Naive thymus-derived CD8-positive, alpha-beta T cell (primary cell): ENCODE measurements around the gene RPL28. TPM values are rescaled to one million over a fixed set of nuclear protein-coding genes. Genes with fewer than 3 reads are reported as not detected.

Experiments
- ATAC-seq, 2 donors: fragments of 150-1000 bp; cut with Tn5 transposase in 1 of 2; sonication (Bioruptor Pico), chemical (Tn5 transposase) in 1 of 2; 1 replicate in 1 of 2; 2 replicates in 1 of 2; pipeline ENCODE4 v1.10.0; 2021; ENCODE audit warnings: mild to moderate bottlenecking in 2 of 2, moderate library complexity in 2 of 2
- POLR2A ChIA-PET: fragments of 350-600 bp; sonication (Branson Sonifier 250); formaldehyde crosslinking; loops from one replicate; lab custom pipeline; 2021; ENCODE audit warnings: antibody characterized with exemption; lab: Charles Lee
- DNase-seq, 10 donors: peaks; one replicate each; pipeline versions ENCODE4 v3.0.0 to v3.0.0-alpha.2; 2020 to 2022
- H3K27ac Mint-ChIP-seq, 10 donors: one replicate each; pipeline ENCODE4 v1.8.0; 2020 to 2022; ENCODE audit warnings: mild to moderate bottlenecking in 10 of 10, mixed read lengths in 10 of 10, moderate library complexity in 4 of 10, inconsistent platforms in 1 of 10
- H3K27me3 Mint-ChIP-seq, 5 donors: one replicate each; pipeline ENCODE4 v1.8.0; 2021 to 2022; ENCODE audit warnings: mixed read lengths in 5 of 5
- H3K36me3 Mint-ChIP-seq, 3 donors: one replicate each; pipeline ENCODE4 v1.8.0; 2020 to 2022; ENCODE audit warnings: mixed read lengths in 3 of 3, mild to moderate bottlenecking in 2 of 3, inconsistent platforms in 1 of 3
- H3K4me1 Mint-ChIP-seq, 4 donors: one replicate each; pipeline ENCODE4 v1.8.0; 2021 to 2022; ENCODE audit warnings: mixed read lengths in 4 of 4
- H3K4me3 Mint-ChIP-seq, 10 donors: one replicate each; pipeline ENCODE4 v1.8.0; 2020 to 2022; ENCODE audit warnings: mild to moderate bottlenecking in 10 of 10, mixed read lengths in 10 of 10, moderate library complexity in 6 of 10, inconsistent platforms in 1 of 10
- H3K9me3 Mint-ChIP-seq, 9 donors: one replicate each; pipeline ENCODE4 v1.8.0; 2020 to 2022; ENCODE audit warnings: mixed read lengths in 9 of 9, mild to moderate bottlenecking in 3 of 9, inconsistent platforms in 1 of 9, moderate library complexity in 1 of 9
- polyA plus RNA-seq, 3 donors: library from polyadenylated mRNA; unstranded; fragments of 300-500 nt; fragmentation: Illumina TruSeq; gene quantifications; one replicate each; pipeline ENCODE4 v1.2.3, GENCODE V29; 2021
- total RNA-seq, 8 experiments: library from RNA in 2 of 8; stranded (reverse) in 2 of 8; gene quantifications; one replicate each; pipeline ENCODE4 v1.2.3 and lab custom pipeline; 2021 to 2026

The RPL28 gene
- total and polyA plus RNA-seq, 5 experiments from 2014 or later = 559 to 2,995 (median 1,017) TPM

DNA sequence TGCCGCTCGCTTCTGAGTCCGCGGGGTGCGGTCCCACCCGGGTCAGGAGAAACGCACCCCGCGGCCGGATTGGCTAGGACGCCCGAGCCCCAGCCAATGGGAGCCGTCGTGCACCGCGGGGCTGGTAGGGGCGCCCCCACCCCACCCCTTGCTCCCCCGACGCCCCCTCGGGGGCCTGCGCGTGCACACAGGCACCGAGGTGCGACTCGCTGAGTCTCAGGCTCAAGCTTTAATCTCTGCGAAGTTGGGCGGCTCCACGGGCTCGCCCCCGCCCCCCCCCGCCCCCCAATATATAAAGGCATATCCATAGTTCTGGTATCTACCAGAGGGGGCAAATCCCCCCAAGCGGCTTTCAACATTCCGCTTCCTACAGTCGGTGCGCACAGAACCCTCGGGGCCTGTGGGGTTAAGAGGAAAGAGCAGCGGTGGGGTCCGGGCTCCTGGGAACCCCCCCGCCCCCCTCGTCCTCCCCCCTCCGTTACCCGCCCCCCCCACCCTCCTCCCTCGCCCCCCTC, 31.0 kb upstream of the RPL28 start, which contains the start of gene COX6B2:
Gene COX6B2, minus strand, starts transcription at position 22 of the 515 bp plus-strand sequence. CDS start 198 bp downstream, outside the sequence.
- DNase-seq = peak in 1 of 10 donors; percentile 14
- H3K27ac Mint-ChIP-seq = peak within 1 kb of the TSS in 6 of 10 donors; percentile 18 to 83 (median 60)
- H3K36me3 Mint-ChIP-seq = no peaks in the 10 kb centered on the region
- H3K4me1 Mint-ChIP-seq = peaks cover 21 to 36% (median 25%) of the 10 kb centered on the region in 4 donors
- H3K9me3 Mint-ChIP-seq = peaks cover 0 to 2% (median 0%) of the 10 kb centered on the region in 9 donors
- peak within 1 kb of the TSS; percentile 61 to 86 (median 80) for H3K4me3 Mint-ChIP-seq
- POLR2A ChIA-PET = interaction anchor here (1.0 kb wide), 1 partner anchor 30 kb away, joined by 3 read pairs; no protein-coding TSS in a partner anchor
- ATAC-seq = no peak
- H3K27me3 Mint-ChIP-seq = peaks cover 4 to 48% (median 34%) of the 10 kb centered on the region in 5 donors

- Mint-ChIP-seq H3K27ac (peak overlapping the region in 3 of 10 donors; percentile 18 to 69 (median 22)), H3K9me3 (peaks cover 0 to 2% (median 0%) of the 10 kb centered on the region in 9 donors), H3K4me3 (peak overlapping the region in 7 of 10 donors; percentile 14 to 49 (median 33)), H3K4me1 (peaks cover 21 to 36% (median 25%) of the 10 kb centered on the region in 4 donors), H3K27me3 (peaks cover 4 to 44% (median 34%) of the 10 kb centered on the region in 5 donors), H3K36me3 (no peaks in the 10 kb centered on the region)
- POLR2A ChIA-PET = interaction anchor here (1.0 kb wide), 1 partner anchor 29 kb away, joined by 3 read pairs; no protein-coding TSS in a partner anchor
- ATAC-seq = no peak
- DNase-seq = peak in 1 of 10 donors; percentile 12
Measured at GRCh38 chr19:55355213-55355821, 30.4 kb upstream of the RPL28 start.

GRCh38 chr19:55358493-55358892, 27.2 kb upstream of the RPL28 start:
- H3K27me3 Mint-ChIP-seq = peaks cover 1 to 13% (median 9%) of the 10 kb centered on the region in 5 donors
- H3K4me1 Mint-ChIP-seq = peaks cover 3 to 12% (median 8%) of the 10 kb centered on the region in 4 donors
- POLR2A ChIA-PET = interaction anchor here (0.6 kb wide), 1 partner anchor 28 kb away, joined by 3 read pairs; no protein-coding TSS in a partner anchor
- peaks cover 0 to 2% (median 0%) of the 10 kb centered on the region in 9 donors for H3K9me3 Mint-ChIP-seq
- H3K36me3 Mint-ChIP-seq = no peaks in the 10 kb centered on the region
- ATAC-seq (no peak), DNase-seq (no peak)
- no peak overlapping the region for H3K4me3 Mint-ChIP-seq
- no peak overlapping the region for H3K27ac Mint-ChIP-seq

GRCh38 chr19:55358943-55359908, 26.5 kb upstream of the RPL28 start:
- ATAC-seq (no peak), DNase-seq (no peak)
- Mint-ChIP-seq H3K27ac (no peak overlapping the region), H3K9me3 (no peaks in the 10 kb centered on the region), H3K36me3 (no peaks in the 10 kb centered on the region), H3K4me1 (peaks cover 3 to 6% (median 5%) of the 10 kb centered on the region in 4 donors), H3K4me3 (no peak overlapping the region), H3K27me3 (peaks cover 1 to 13% (median 9%) of the 10 kb centered on the region in 5 donors)
- POLR2A ChIA-PET = interaction anchor here (0.7 kb wide), 1 partner anchor 148 kb away, joined by 4 read pairs; no protein-coding TSS in a partner anchor

GRCh38 chr19:55360902-55361301, 24.8 kb upstream of the RPL28 start:
- no peak overlapping the region for H3K4me3 Mint-ChIP-seq
- no peaks in the 10 kb centered on the region for H3K36me3 Mint-ChIP-seq
- H3K9me3 Mint-ChIP-seq = no peaks in the 10 kb centered on the region
- no peak overlapping the region for H3K27ac Mint-ChIP-seq
- H3K27me3 Mint-ChIP-seq = peaks cover 1 to 11% (median 7%) of the 10 kb centered on the region in 5 donors
- DNase-seq (no peak), ATAC-seq (no peak)
- H3K4me1 Mint-ChIP-seq = peaks cover 0 to 2% (median 0%) of the 10 kb centered on the region in 4 donors
- POLR2A ChIA-PET = interaction anchor here (1.0 kb wide), 1 partner anchor 21 kb away, joined by 3 read pairs; the partner anchor contains the start of gene KMT5C

DNA sequence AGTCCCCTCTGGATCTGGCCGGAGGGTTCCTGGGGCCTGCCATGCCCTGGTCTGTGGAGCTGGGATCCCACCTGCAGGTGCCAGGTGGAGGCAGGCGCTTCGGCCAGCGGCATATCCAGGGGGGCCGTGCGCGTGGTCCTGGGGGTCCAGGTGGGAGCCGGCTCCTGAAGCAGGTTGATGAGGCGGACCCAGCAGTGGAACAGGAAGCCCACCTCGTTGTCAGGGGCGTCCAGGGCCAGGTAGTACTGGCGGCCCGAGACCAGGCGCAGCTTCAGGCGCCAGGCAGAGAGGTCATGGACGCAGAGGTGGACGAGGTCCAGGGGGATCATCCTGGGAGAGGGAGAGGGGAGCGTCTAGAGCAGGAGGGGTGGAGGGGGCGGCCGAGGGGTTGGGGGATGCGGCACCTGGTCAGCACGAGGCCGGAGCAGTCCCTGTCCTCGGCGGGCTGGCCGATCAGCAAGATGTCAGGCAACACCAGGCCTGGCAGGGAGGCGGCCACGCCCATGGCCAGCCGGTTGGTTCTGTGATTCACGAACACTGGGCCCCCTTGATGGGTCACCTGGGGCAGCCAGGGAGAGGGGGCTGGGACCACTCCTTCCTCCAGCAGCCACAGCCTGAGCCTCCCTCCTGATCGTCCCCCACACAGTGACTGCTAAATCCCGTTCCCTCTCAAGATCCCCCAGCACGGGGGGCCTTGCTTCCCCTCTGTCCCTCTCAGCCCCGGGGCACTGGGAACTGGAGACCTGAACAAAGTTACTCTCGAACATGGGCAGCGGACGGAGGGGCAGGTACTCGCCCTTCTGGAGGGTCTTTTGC, 23.4 kb upstream of the RPL28 start:
- peaks cover 0 to 13% (median 6%) of the 10 kb centered on the region in 5 donors for H3K27me3 Mint-ChIP-seq
- no peak overlapping the region for H3K27ac Mint-ChIP-seq
- POLR2A ChIA-PET = no interaction called here
- DNase-seq = no peak
- no peaks in the 10 kb centered on the region for H3K4me1 Mint-ChIP-seq
- H3K9me3 Mint-ChIP-seq = no peaks in the 10 kb centered on the region
- no peak for ATAC-seq
- no peaks in the 10 kb centered on the region for H3K36me3 Mint-ChIP-seq
- no peak overlapping the region for H3K4me3 Mint-ChIP-seq

DNA sequence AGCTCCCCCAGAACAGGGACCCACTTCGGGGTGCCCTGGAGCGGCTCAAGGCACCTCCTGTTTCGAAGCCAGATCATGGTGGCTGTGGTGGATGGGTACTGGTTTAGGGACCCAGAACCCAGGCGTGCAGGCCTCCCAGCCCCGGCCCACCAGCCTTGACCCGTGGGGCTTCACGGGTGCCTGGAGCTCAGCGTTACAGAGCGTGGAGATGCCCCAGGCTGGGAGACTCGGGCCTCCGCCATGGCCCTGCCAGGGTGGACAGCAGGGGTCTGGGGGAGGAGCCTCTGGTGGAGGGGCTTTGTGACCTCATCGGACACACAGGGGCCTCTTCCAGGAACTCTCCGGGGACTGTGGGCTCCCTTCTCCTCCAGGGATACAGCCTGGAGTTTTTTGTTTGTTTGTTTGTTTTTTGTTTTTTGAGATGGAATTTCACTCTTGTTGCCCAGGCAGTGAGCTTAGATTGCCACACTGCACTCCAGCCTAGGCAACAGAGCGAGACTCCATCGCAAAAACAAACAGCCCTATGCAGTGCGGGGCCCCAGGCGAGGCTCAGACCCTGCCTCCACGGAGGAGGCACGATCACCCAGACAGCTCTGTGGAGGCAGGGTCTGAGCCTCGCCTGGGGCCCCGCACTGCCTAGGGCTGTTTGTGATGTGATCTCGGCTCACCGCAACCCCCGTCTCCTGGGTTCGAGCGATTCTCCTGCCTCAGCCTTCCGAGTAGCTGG, 22.6 kb upstream of the RPL28 start, which contains the start of gene GARIN5B:
Gene GARIN5B, minus strand, starts transcription at position 271 of the 727 bp plus-strand sequence. Its CDS starts 194 bp downstream, at position 77.
- H3K36me3 Mint-ChIP-seq = no peaks in the 10 kb centered on the region
- H3K4me1 Mint-ChIP-seq = no peaks in the 10 kb centered on the region
- H3K4me3 Mint-ChIP-seq = no peak within 1 kb of the TSS
- POLR2A ChIA-PET = interaction anchor here (1.1 kb wide), 1 partner anchor 21 kb away, joined by 3 read pairs; the partner anchor contains the start of gene TMEM238
- peaks cover 2 to 13% (median 7%) of the 10 kb centered on the region in 5 donors for H3K27me3 Mint-ChIP-seq
- no peak for DNase-seq
- no peak for ATAC-seq
- no peak within 1 kb of the TSS for H3K27ac Mint-ChIP-seq
- H3K9me3 Mint-ChIP-seq = no peaks in the 10 kb centered on the region

- no peak overlapping the region for H3K4me3 Mint-ChIP-seq
- H3K9me3 Mint-ChIP-seq = no peaks in the 10 kb centered on the region
- POLR2A ChIA-PET = no interaction called here
Measured at GRCh38 chr19:55365245-55365644, 20.5 kb upstream of the RPL28 start.

DNA sequence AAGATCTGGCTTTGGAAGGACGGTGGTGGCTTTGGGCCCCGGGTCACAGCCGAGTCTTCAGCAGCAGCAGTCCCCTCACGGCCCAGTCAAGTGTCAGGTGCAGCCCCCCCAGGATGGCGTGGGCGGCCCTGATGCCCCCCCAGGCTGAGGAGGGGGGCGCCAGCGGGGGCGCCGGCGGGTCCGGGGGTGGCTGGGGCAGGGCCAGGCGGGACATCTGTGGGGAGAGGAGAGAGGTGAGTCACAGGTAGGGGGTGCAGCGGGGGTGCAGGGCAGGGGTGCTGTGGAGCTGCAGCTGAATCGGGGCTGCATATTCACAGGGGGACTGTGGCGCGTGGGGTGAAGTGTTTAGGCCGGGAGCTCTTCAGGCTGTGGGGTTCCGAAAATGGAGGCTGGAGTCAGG, 19.8 kb upstream of the RPL28 start:
- peaks cover 0 to 4% (median 3%) of the 10 kb centered on the region in 3 donors for H3K36me3 Mint-ChIP-seq
- peaks cover 8 to 32% (median 19%) of the 10 kb centered on the region in 5 donors for H3K27me3 Mint-ChIP-seq
- no peak overlapping the region for H3K27ac Mint-ChIP-seq
- DNase-seq (no peak), ATAC-seq (no peak)
- no peak overlapping the region for H3K4me3 Mint-ChIP-seq
- H3K4me1 Mint-ChIP-seq = peaks cover 2 to 8% (median 8%) of the 10 kb centered on the region in 4 donors
- POLR2A ChIA-PET = no interaction called here
- peaks cover 0 to 2% (median 0%) of the 10 kb centered on the region in 9 donors for H3K9me3 Mint-ChIP-seq

More at GRCh38 chr19:55365245-55365644, 20.5 kb upstream of the RPL28 start:
- peaks cover 0 to 3% (median 0%) of the 10 kb centered on the region in 3 donors for H3K36me3 Mint-ChIP-seq
- ATAC-seq (no peak), DNase-seq (no peak)
- H3K27me3 Mint-ChIP-seq = peaks cover 4 to 26% (median 12%) of the 10 kb centered on the region in 5 donors
- H3K4me1 Mint-ChIP-seq = peaks cover 2 to 7% (median 4%) of the 10 kb centered on the region in 4 donors
- no peak overlapping the region for H3K27ac Mint-ChIP-seq

DNA sequence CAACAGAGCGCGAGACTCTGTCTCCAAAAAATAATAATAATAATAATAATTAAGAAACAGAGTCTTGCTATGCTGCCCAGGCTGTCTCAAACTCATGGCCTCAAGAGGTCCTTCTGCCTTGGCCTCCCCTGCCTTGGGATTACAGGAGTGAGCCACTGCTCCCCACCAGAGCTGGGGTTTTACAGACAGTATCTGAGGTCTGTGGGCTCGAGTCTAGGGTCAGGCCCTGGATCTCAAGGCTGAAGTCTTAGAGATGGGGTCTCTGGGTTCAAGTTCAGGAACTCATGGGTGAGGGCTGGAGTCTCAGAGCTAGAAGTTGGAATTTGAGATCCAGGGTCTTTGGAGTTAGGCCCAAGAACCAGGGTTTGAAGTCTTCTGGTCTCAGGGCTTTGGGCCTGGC, 18.9 kb upstream of the RPL28 start:
- no peak overlapping the region for H3K27ac Mint-ChIP-seq
- DNase-seq (no peak), ATAC-seq (no peak)
- POLR2A ChIA-PET = no interaction called here
- peaks cover 0 to 2% (median 0%) of the 10 kb centered on the region in 9 donors for H3K9me3 Mint-ChIP-seq
- H3K4me1 Mint-ChIP-seq = peaks cover 2 to 10% (median 9%) of the 10 kb centered on the region in 4 donors
- peaks cover 12 to 40% (median 25%) of the 10 kb centered on the region in 5 donors for H3K27me3 Mint-ChIP-seq
- H3K4me3 Mint-ChIP-seq = peak overlapping the region in 2 of 10 donors; percentile 52 to 56
- peaks cover 0 to 6% (median 3%) of the 10 kb centered on the region in 3 donors for H3K36me3 Mint-ChIP-seq
